Activated CD4-positive, CD25-positive, alpha-beta regulatory T cell treated with anti-CD3 and anti-CD28 coated beads, Interleukin-2, amount 50 U/mL, for 72 hours (primary cell): ENCODE measurements around the gene DCLK1.
"Not testable (repeated sequence)": the region's sequence is repeated elsewhere in the genome, so short reads cannot be mapped to it uniquely, and the experiment has no call there.

ENCODE experiments used
- DNase-seq: peaks from one replicate; pipeline ENCODE4 v3.0.0; 2021

The DCLK1 gene

DNA sequence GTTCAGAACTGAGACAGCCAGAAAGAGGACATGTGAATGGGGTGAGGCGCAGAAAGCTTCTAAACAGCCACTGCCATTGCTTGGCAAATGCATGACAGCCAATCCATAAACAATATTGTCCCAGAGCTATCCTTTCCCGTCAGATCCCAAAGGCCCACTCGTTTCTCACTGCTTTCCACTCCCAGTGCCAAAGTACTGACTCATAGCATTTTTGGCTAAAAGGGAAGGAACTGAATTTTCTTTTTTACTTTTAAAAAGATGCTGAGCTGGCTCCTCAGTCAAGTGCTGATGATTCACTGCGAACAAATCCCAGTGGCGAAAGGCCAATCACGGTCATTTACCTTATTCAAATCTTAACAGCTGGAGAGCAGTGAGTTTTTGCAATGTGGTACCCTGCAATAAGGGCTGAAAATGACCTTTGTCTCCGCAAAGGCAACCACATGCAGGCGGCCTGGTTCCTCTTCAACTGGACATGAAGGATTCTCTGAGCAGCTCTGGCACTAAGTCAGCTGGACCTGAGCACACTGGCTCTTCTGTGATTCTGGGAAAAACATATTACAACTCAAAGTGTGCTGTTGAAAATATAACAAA lies 151.7 kb downstream of the DCLK1 start:
- no peak for DNase-seq

- DNase-seq, result no peak
Observed at GRCh38 chr13:35978607-35979316, 152.4 kb downstream of the DCLK1 start.

- DNase-seq, result no peak
Observed at GRCh38 chr13:35977060-35977459, 154.1 kb downstream of the DCLK1 start.

DNA sequence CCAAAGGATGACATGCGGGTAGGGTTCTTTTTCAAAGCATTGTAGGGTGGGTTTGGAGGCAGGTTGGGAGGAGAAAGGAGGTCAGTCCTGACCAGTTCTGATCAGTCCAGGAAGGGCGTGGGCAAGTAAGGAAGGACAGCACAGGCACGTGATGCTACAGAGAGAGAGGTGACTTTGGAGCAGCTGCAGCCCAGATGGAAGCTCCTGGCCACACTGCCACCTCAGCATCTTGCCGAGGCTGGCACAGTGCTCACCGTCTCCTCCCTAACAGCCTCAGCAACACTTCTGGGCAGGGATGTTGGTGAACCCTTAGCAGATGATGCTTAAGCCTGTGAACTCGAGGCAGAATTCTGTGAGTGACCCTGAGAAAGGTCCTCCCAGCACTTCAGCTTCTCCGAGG lies 155.1 kb downstream of the DCLK1 start:
- DNase-seq, result no peak

DNA sequence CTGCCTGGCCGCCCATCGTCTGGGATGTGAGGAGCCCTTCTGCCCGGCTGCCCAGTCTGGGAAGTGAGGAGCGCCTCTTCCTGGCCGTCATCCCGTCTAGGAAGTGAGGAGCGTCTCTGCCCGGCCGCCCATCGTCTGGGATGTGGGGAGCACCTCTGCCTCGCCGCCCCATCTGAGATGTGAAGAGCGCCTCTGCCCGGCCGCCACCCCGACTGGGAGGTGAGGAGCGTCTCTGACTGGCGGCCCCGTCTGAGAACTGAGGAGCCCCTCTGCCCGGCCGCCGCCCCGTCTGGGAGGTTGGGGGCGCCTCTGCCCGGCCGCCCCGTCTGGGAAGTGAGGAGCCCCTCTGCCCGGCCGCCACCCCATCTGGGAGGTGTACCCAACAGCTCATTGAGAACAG lies 164.2 kb downstream of the DCLK1 start:
- not testable (repeated sequence) for DNase-seq

GRCh38 chr13:35966024-35966423 lies 165.2 kb downstream of the DCLK1 start:
- no peak for DNase-seq

GRCh38 chr13:35965226-35965927 lies 165.8 kb downstream of the DCLK1 start:
- no peak for DNase-seq

DNA sequence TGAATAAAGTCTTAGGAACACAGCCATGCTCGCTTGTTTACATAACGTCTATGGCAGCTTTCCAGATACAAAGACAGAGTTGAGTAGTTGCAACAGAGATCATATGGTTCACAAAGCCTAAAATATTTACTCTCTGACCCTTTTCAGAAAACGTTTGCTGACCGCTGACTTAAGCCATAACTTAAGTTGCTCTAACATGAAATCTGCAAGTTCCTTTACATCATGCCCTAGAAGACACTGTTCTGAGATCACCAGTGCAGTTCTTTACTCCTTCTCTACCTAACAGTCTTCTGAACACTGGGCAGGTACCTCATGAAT lies 166.4 kb downstream of the DCLK1 start:
- no peak for DNase-seq

DNA sequence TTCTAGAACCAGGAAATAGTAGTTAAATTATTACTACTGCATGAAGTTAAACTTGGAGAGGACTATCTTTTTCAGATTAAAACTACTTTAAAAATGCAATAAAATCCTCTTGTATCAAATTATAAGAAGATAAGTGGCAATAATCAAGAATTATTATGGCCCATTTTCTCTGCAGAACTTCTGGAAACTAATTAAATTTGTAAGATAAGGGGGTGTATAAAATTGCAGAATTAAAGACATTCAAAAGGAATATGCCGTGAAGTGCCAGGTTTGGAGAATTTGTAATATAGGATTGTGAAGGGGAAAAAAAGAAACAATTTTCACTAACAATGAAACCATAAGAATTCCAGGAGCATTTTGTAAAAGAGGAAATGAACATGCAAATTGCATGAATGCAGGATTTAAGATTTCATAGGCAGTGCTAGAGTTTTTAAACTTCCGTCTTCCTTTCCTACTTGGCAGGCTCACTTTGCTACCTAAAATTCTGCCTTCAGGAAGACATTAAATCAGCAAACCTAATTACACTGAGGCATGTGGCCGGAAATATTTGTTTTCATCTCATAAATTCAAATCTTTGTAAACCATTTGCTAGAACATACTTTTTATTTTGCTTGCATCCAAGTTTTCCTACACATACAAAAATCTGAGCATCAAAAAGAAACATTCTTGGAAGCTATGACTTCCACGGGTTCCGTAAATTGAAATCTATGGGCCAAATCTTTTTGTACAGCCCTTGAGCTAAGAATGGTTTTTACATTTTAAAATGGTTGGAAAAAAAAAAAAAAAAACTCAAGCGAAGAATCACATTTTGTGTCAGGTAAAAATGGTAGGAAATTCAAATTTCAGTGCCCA lies 166.9 kb downstream of the DCLK1 start:
- no peak for DNase-seq

DNA sequence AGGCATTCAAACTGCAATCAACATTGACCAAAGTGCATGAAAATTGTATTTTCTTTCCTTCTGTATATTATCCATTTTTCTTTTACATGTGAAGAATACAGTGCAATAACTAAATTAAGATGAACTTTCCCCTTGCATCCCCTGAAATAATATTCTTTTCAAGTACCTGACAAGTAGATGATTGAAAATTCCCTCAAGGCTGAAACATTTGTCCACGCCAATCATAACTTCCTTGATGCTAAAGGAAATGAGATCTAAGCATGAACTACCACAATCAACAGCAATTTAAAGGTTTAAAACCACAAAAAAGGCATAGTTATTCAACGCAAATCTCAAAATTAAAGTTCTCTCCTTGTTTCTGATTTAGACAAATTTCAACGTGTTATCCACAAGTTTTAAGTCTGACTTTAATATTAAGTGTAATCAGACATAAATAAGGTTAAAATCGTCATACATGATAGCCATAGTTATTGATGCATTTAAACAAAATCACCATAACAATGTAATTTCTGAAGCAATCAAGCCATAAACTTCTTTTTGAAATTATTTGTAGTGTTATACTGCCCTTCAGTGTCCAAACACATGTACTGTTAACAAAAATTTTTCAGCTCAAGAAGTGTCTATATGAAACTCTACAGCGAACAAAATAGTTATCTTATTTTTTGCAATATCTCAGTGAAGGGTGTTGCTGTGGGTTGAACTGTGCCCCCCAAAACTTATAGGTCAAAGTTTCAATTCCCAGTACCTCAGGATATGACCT lies 169.5 kb downstream of the DCLK1 start:
- DNase-seq, result no peak

- no peak for DNase-seq
Observed at GRCh38 chr13:35961002-35961401, 170.2 kb downstream of the DCLK1 start.

GRCh38 chr13:35957996-35958395 lies 173.2 kb downstream of the DCLK1 start:
- DNase-seq, result no peak

DNA sequence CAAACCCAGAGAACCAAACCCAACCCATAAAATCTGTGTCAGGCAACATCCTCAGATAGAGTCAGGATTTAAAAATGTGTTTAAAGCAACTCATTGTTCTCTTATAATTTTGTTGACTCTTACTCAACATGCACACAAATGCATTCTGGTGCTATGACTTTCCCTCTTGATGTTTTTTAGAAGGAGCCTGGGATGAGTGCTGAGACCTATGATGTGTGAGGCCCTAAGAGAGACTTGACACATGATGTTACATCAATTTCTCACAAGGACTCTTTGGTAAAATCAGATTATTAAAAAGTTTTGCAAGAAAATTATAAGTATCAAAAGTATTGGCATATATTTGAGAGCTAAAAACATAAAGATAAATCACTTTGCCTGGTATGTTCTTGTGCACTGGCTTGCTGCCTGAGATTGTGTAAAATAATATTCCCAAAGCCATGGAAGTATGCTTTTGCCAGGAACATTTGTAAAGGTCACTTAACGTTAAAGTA lies 173.9 kb downstream of the DCLK1 start:
- DNase-seq, result no peak

DNA sequence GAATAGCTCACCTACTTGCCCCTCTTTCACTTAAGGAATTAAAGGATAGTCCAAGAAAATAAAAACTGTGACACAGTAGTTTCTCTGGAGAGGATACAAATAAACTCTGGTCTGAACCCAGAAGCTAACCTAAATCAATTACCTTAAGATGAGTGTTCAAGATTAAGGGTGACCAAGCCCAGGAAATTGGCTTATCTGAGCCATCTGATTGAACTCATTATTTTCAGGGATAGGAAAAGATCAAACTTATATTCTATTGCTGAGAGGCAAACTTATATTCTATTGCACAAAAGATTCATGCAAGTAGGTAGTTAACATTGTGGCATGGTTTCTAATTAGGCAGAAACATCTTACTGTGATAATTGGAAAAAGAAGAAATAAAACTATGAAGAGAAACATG lies 175.1 kb downstream of the DCLK1 start:
- DNase-seq, result no peak

GRCh38 chr13:35954207-35954560 lies 177.0 kb downstream of the DCLK1 start:
- DNase-seq, result no peak

DNA sequence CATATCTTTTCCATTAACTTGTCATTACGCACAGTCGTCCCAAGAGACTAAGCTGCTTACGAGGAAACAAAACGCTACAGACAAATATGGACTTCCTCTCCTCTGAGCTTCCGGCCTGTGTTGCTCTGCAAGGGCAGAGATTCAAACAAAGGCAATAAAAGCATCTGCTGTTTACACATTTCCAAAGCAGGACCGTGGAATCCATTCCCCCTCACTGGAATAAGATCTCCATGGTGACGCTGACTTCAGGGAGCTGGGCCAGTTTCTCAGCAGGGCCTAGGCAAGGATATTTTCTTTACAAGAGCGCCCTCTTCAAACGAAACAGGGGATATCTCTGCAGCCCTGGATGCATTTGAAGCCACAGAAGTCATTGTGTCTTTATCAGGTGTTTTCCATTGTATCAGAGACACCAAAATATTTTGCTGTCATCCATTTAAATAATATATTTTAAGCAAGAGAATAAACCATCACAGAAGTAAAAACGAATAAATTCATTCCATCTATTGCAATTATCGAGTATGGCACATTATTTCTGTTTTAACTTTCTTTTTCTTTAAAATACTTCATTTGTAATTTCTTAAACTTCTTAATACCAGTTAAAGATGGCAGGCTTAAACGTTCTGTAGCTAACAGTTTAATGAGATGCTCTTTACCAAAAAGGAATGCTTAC lies 177.5 kb downstream of the DCLK1 start:
- no peak for DNase-seq

DNA sequence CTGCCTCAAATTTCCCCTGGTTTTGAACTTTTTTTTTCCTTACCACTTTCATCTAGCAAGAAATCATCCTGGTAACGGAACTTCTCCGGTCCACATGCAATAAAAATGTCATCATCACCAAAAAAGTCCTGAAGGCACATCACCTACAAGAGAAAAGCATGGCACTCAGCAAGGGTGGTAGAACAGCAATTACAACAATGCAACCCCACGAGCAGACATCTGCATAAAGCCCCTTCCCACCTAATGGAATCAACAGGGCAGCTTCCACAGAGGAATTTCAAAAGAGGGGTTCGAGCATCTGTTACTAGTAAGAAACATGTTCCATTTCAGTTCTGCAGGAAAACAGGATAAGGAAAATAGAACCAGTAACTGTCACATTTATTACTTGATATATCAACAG lies 183.9 kb downstream of the DCLK1 start:
- DNase-seq, result no peak

DNA sequence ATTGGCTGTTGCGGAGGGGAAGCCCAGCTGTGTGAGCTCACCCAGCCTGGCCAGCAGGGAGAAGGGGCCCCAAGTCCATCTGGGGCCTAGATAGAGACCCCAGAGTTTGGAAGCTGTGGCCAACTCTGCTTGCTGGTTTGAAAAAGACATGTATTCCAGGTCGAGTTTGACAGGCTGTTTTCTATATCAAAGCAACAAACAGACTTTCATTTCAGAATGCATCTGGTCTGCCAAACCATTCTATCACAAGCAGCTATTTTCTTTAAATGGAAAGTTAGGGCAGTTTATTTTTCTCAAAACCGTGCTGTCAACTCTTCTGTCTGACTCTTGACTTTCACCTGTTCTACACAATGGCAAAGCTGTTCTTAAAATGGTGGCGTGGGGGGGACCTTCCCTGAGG lies 185.8 kb downstream of the DCLK1 start:
- no peak for DNase-seq

DNA sequence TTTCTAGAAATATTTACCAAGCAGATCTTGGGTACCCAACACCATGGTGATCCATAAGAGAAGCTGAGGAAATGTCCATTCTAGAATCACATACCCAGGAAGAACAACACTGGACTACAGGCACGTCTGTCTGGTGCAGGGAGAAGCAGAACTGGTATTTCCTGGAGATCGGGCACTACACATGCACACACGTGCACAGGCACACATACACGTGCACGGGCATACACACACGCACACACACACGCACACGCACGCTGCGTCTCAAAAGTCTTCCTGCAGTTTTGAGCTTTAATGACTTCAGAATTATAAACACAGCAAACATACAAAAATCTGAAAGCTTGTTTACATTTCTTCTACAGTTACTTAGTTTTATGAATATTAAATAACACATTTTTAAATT lies 189.8 kb downstream of the DCLK1 start:
- no peak for DNase-seq

DNA sequence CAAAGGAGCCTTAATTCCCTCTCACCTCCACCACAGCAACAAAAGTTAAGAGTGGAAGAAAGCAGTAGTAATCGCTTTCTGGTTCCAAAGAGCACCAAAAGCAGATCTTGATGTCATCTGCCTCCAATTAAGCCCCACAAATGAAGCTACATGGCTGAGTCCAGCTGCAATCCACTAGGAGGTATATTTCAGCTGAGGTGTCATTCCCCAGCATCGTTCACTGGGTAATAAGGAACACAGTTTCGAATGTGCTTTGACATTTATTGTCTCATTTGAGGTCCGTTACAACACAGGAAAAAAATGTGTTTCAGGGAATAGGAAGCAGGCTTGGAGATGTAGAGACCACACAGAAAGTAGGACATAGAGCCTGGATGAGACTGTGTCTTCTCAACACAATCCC lies 190.4 kb downstream of the DCLK1 start:
- no peak for DNase-seq

DNA sequence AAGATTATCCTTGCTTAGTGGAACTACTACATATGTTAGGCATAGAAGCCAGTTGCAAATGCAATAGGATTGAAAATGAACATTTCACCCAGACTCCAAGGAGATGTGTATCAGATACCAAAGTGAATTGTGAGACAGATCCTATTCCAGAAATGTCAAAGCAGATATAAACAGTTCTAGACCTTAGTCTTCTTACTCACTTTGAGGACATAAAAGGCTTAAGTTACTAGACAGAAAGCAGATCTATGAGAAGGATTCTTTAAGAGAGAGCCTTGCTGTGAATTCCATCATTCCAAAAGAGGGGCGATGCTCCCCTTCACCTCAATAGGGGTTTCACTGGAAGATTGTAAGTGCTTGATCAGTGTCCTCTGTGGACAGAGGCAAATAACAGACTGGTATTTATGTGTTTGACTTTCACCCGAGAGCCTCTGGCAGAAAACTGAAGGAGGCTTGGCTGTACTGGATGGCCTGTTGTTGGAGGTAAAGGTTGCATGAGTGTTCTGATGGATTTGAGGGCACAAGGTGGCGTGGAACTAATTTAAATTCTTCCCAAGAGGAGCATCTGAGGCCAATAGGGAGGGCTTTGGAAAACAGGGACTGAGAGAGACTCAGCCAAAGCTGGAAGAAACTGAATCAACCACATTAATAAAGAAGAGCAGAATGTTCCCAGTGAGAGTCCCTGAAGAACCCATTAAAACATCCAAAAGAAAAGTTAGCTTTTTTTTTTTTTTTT lies 194.8 kb downstream of the DCLK1 start:
- DNase-seq, result no peak
